GM19351 (cell line): ENCODE results near the gene GYS2.

Experiments used
- ATAC-seq: cut with Tn5 transposase; IDR thresholded peaks from one replicate; pipeline ENCODE4 v1.9.1; 2021; ENCODE audit warnings: mild to moderate bottlenecking, moderate library complexity; ENCODE audit not compliant: unreplicated experiment

Gene GYS2

GRCh38 chr12:21509768-21510167 lies 94.9 kb downstream of the GYS2 start:
- ATAC-seq: peak; percentile 92

DNA sequence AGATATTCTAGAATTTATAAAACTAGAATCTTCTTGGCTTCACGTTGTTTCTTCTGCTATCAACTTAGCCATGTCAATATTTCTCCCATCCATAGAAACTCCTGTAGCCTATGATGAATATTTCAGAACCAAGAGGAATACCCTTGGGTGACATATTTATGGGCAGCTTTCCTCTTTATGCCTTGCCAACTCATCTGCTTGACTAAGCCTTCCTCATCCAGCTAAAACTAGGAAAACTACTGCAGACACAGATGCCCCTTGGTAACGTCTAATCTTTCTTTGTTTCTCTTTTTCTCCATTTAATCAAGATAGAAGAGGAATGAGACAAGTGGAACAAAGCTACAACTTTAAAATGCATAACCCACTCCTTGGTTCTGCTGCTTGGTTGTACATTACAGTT lies 96.8 kb downstream of the GYS2 start:
- ATAC-seq: no peak

GRCh38 chr12:21505888-21506287 lies 98.8 kb downstream of the GYS2 start:
- no peak for ATAC-seq

GRCh38 chr12:21502872-21503271 lies 101.8 kb downstream of the GYS2 start:
- no peak for ATAC-seq

- peak; percentile 6 for ATAC-seq
Observed at GRCh38 chr12:21502164-21502496, 102.5 kb downstream of the GYS2 start.

- ATAC-seq: peak; percentile 97
Observed at GRCh38 chr12:21501258-21502163, 103.1 kb downstream of the GYS2 start, which contains the start of the genes GOLT1B and RECQL. Gene GOLT1B (plus strand): TSS chr12:21501789. CDS start chr12:21501924, 135 bp downstream. Gene RECQL (minus strand): TSS chr12:21501635. CDS start chr12:21499570, 2,065 bp downstream.

GRCh38 chr12:21500786-21501257 lies 103.8 kb downstream of the GYS2 start:
- ATAC-seq: peak; percentile 6

GRCh38 chr12:21499765-21500164 lies 104.9 kb downstream of the GYS2 start:
- no peak for ATAC-seq
